GM19238 (cell line): Measurements from ENCODE around the gene ARL4C.
A peak's percentile ranks its signal among the peaks of the same experiment; 100 is the strongest.

Experiments used
- DNase-seq: peaks from one replicate; pipeline ENCODE4 v3.0.0; 2011; ENCODE audit warnings: low spot score; ENCODE audit not compliant: insufficient read length

ARL4C gene, protein sequence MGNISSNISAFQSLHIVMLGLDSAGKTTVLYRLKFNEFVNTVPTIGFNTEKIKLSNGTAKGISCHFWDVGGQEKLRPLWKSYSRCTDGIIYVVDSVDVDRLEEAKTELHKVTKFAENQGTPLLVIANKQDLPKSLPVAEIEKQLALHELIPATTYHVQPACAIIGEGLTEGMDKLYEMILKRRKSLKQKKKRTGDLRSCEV

DNA sequence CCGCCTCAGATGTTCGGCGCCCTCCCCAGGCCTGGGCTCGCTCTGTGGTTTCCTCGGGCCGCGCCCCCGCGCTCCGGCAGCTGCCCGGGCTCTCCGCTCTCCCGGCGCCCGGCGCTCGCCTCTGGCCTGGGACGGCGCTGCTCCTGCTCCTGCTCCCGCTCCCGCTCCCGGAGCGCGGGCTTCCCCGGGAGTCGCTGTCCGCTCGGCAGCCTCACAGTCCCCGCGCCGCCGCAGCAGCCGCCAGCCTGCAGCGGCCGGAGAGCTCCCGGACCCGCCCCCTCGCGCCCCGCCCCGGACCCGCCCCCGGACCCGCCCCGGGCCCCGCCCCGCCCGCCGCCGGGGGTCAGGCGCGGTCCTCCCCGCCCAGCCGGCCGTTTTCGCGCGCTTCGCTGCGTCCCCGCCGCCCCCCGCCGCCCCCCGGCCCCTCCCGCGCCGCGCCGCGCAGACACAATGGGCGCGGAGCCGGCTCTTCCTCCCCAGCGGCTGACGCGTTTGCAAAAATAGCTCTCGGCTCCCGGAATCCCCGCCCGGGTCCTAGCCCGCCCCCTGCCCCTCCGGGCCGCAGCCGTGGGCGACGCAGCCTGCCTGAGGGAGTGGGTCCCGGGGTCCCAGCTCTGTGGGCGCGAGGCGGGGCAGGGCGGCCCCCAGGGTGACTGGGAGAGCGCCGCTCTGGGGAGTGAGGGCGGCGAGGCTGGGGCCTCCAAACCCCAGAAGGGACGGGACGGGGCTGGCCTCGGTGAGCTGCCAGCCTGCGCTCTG, at the start of gene ARL4C:
Gene ARL4C (minus strand): TSS at position 247 of the 759 bp plus-strand sequence. CDS start 495 bp downstream, outside the sequence.
- peak; percentile 76 for DNase-seq

DNA sequence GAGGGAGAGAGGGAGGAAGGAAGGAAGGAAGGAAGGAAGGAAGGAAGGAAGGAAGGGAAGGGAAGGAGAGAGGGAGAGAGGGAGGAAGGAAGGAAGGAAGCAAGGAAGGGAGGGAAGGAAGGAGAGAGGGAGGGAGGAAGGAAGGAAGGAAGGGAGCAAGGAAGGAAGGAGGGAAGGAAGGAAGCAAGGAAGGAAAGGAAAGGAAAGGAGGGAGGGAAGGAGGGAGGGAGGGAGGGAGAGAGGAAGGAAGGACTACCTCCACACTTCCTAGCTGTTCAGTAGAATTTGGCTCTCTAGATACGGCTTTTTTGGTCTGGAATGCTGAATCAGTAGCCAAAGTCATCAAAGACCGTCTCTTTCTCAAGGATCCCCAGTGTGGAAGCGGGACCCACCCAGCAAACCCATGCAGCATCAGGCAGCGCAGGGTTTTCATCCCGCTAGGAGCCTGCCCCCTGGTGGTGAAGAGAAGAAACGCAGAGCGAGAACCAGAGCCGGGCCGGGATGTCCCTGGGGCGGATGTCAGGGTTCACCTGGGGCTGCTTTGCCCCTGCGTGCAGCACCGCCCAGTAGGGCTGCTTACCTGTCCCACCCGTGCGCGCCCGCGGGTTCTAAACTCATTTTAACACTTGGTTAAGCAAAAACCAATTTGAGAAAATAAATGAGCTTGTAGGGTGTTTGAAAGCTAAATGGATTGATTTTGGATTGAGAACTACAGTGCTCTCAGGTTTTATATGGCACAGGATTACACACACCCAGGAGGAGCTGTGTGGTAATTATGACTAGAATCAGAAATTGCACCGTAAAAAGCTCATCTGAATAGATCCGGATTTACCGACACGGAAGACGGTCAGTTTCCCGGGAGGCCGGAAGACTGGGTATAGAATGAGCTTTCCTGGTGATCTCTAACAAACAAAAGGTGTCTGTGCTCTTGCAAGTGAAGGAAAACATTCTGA, 48.1 kb upstream of the ARL4C start:
- DNase-seq: peak; percentile 68

DNA sequence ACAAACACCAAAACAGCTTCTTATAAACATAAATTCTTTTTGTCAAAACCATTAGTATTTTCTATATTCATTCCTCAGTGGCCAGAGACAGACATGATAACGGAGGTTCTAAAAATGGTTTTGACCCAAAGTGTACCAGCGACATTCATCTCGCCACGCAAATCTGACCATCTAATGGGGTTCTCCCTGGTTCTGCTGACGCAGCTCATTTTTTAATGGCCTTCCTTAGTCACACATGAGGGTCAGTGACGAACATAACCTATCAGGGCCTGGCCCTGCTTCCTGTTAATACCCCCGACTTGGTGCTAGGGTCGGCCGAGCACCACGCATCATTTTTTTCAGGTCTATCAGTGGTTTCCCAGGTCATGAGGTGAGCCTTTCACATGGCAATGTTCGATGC, 45.9 kb upstream of the ARL4C start:
- DNase-seq: no peak

DNA sequence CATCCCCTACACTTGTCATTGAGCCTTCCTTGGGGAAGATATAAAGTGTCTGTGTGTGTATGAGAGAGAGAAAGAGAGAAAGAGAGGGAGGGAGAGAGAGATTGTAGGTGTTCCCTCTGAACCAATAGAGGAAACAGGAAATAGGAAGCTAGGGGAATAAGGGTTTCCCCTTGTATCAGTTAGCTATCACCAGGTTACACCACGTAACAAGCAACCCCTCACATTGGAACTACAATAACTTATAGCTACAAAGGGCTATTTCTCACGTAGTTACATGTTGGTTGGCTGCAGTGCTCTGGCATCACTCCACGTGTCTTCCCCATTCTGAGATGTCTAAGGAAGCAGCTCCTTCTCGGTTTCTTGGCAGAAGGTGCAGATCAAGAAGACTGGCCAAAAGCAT, 41.0 kb upstream of the ARL4C start:
- DNase-seq: no peak

DNA sequence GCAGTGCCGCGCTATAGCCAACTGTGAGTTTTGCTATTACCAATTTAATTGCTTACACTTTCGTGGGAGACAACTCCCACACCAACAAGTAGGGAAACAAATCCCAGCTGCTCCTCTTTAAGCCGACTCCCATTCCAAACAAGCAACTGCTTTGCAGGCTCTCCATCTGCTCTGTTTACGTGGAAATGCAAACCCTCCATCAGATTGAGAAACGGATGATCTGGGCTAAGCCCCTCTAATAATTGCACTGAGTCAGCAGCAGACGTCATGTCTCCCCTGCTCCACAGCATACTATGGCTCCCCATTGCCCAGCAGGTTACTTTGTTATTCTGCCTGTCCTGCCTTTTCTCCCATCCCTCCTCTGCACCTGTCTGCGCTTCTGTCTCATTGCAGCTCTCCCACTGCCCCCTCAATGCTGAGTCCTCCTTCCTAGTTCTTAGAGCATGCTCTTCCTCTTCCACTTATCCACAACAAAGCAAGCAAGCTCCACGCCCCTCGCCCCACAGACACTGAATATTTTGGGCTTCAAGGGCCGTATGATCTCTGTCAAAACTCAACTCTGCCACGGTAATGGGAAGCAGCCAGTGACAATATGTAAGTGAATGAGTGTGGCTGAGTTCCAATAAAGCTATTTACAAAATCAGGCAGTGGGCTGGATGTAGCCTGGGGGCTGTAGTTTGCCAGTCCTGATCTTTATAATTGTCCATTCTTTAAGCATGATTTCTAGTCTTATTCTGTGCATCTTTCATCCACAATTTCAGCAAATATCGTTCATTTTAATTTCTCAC, 39.5 kb upstream of the ARL4C start:
- no peak for DNase-seq

DNA sequence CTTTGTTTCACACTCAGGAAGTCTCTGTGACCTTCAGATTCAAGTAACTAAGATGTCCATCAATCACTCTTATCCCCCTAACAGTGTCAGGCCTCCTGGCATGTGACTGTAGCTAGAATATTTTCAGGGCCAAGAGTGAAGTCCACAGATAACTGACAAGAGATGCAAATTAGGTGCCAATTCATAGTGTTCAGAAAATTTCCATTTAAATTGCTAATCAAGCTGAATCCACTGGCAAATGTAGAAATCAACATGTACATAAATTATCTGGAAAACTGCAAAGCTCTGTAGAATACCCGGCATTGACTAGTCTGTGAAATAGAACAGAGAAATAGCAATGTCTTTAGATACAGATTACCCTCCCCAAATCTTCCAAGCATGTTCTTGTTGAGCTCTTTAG, 38.6 kb upstream of the ARL4C start:
- DNase-seq: no peak

DNA sequence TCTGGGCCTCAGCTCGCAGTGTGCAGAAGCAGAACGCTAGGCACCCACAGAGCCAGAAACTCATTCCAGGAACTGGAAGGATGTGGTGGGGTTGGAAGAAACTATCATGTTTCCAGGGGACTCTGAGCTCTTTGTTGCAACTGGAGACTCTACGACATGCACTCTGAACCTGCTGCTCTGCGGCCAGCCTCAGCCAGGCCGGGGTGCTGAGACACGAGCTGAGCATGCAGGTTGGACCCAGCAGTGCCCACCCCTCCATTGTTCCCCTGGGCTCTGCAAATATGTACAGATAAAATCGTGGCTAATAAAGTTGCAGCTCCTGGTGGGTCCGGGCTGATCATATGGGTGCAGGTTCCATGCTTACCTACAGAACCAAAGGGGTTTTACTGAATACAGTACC, 37.6 kb upstream of the ARL4C start:
- DNase-seq: no peak

DNA sequence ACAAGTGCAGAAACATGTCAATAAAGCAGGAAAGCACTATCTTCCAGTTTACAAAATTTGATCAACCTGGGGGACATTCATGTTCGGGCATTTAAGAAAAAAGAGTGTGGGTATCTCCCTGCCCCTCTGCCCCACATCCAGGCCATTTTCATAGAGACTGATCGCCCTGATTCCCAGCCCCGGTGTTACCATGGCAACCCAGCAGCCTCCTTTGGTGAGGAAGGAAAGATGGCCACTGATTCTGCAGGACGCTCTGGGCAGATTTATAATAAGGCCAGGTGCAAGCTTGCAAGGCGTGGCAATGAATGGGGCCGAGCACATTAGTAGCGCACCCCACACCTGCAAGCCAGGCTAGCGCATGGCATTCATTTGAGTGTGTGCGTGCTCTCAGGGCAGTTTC, 36.7 kb upstream of the ARL4C start:
- no peak for DNase-seq

DNA sequence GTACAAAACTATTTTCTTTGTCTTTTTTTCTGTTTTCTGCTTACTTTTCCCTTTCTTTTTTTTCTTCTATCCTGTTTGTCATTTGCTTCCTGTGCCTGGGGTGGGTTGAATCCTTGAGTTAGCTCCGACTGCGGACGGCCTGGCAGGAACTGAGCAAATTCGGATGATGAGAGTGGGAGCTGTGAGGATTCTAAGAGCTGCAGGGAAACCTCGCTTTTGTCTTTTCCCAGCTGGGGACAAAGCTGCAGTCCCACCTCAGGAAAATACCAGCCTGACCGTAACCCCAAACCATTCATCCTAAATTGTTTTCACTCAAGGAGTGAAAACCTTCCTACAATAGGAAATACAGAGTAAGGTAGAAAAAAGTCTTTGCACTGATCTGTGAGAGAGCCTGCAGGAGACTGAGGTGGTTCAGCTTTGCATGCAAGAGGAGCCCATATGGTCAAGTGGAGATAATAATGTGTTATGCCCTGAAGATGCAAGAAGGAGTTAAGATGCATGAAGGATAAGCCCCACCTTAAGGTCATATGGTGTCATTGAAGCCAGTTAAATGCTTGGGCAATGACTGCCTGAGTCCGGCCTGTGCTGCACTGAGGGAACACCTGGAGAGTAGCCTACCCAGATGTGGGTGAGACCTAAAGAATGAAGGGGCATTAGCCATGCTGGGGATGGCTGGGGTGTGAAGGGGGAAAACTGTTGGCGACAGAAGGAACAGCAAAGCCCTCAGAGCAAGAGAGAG, 31.7 kb upstream of the ARL4C start:
- DNase-seq: no peak

DNA sequence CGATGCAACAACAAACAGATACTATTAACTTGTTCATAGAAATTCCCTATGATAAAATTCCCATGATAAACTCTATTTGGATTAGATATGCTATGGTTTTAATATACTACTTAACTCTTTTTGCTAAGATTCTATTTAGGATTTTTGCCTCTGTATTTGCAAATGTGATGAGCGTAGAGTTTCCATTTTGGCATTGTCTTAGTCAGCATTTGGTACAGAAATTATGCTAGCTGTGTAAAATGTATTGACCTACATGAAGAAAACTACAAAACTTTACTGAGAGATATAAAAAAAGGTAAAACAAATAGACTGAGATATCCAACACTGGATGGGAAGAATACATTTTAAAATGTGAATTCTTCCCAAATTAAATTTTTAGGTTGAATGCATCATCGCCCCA, 29.8 kb upstream of the ARL4C start:
- no peak for DNase-seq

DNA sequence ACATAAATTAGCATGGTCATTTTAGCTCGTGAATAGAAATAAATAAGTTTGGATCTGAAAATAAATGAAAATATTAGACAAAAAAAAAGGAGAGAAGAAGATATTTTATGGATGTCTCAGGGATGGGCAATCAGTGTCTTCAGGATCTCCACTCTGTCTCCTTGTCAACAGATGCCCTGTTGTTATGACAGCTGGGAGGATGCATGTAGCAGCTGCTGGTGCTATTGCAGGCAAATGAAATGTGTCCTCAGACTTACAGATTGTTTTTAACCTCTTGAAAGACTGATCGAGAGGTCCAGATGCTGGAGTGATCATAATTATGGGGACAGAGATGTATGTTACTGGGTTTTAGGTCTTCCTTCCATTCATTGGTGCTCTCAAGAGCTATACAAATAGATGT, 24.7 kb upstream of the ARL4C start:
- DNase-seq: no peak

DNA sequence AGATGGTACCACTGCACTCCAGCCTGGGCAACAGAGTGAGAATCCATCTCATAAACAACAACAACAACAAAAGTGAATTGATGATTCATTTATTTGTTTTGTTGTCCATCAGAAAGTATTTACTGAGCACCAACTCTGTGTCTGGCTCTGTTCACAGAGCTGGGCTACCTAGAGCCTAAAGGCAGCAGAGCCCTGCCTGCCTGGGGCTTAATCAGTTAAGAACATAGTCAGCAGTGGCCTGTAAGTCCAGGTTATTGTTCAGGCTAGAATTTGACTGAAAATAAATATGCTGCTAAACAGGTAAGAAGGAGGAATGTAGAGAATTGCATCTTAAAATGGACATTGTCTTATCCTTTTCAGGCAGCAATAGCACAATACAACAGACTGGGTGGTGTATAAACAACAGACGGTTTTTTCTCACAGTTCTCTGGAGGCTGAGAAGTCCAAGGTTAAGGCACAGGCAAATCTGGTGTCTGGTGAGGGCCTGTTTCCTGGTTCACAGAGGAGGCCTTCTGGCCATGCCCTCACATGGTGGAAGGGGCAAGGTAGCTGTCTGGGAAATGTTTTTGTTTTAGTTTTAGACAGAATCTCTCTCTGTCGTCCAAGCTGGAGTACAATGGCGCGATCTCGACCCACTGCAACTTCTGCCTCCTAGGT, 22.2 kb upstream of the ARL4C start:
- DNase-seq: no peak

DNA sequence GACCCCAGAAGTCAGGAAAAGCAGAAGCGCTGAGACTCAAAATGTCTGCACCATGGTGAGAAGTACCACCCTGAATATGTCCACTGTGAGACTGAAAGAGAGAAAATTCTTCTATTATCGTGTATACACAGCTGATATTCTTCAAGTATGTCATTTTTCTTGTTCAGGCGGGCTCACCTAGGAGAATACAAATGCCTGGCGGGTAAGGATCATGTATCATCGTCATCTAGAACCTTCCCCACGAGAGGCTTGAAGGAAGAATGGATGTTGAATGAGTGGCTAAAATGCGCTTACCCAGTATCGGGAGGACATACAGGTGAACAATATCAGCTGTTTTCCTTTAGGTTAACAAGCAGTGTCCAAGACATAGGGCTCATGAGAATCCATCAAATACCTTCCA, 21.1 kb upstream of the ARL4C start:
- no peak for DNase-seq

DNA sequence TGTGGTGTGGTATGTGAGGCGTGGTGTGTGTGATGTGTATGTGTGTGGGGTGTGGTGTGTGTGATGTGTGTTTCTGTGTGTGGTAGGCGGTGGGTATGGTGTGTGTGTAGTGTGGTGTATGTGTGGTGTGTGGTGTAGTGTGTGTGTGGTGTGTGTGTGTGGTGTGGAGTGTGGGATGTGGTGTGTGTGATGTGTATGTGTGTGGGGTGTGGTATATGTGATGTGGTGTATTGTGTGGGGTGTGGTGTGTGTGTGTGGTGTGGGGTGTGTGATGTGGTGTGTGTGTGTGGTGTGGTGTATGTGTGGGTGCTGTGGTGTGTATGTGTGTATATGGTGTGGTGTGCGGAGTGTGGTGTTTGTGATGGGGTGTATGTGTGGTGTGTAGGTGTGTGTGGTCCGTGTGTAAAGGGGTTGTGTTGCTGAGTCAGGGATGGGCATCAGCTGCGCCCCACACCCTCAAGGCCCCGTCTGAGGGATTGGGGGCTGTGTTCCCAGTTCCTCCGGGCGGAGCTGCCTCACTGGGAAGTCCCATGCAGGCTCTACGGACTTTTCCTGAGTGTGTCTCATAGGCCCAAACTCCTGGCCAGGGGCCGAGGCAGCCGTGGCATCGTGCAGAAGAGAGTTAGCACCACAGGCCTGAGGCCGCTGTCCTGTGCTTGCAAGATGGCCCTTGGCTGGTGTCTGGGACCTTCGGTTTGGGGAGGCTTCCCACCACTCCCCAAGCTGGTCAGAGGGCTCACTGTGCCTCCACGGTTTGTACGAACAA, 18.2 kb upstream of the ARL4C start:
- no peak for DNase-seq

DNA sequence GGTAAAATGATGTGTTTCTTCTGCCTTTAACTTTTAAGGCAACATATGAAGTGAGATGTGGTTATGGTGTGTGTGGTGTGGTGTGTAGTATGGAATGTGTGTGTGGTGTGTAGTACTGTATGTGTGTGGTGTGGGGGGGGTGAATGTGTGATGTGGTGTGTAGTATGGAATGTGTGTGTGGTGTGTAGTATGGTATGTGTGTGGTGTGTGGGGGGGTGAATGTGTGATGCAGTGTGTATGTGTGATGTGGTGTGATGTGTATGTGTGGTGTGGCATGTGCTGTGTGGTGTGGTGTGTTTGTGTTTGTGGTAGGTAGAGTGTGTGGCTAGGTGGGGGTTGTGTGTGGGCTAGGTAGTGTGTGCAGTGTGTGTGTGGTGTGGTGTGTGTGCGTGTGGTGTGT, 17.2 kb upstream of the ARL4C start:
- DNase-seq: no peak

DNA sequence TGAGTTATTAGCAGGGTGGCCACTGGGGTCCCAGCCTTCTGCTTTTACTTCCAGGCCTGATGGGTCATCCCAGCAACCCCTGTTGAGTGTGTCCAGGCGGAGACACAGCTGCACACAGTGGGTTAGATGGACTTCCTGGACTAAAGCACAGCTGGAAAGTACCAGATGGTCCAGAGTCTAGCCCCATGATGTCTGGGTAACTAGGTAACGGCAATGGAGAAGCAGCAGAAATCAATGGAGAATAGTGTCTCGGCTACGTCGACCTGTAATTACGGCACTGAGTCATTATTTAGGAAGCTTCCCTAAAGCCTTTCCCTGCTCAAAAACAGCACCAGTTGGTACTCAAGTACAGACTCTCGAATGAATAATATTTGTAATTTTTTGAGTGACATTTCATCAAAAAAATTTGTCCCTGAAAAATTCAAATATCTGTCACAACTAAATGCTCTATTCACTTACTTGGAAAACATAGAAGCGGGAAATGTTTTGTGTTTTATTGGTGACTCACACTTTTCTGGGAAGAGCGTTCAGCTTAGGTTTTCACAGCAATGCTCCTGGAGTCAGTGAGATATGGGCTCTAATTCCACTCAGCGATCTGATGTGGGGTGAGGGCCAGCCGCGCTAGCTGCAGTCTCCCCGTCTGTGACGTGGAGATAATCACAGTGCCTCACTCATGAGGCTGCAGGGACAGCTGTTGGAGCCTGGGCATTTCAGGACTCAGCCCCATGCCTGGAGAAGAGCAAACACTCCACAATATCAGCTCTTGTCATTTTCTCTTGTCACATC, 16.2 kb upstream of the ARL4C start:
- no peak for DNase-seq

DNA sequence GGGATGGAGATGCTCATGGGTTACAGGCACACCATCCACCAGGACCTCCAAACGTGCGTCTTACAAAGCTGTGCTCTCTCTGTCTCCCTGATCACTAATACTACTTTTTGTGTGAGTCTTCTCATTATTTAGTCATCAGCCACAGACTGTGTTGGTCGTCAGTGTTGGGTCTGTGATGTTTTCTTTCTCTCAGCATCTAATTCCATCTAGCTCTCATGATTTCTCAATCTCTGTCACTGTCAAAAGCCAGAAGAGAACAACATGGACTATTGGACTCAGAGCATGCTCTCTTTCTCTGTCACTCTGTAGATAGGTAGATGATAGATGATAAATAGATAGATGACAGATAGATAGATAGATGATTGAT, 6.0 kb upstream of the ARL4C start:
- DNase-seq: no peak

DNA sequence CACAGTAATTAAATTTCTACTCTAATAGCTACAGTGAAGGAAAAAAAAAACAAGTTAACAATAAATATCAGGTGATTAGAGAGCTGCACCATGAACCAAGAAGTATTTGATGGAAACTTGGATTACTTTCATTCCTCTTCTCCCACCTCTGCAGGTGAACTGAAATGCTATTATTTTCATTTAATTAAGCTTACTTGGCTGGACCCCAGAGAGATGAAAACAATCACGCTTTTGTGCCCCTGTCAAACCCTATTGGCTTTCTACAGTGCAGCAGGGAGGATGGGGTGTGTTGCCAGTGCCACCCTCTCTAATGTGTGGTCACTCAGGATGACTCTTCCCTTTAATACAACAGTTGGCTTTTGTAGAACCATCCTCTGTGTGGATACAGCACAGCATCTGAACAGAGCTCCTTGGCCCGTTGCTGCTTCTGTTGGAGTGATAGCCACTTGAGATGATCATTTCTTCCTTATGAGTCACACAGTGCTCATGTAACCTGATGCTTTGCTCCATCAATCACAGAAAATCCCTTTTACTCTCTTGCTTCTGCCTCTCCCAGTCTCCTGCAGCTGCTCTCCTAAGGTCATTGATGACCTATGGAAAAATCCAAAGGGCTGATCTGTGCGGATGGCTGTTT, 5.5 kb upstream of the ARL4C start:
- DNase-seq: no peak
